HG03196 (cell line): ENCODE data around the gene SLC46A2.

Experiments
- ATAC-seq: cut with Tn5 transposase; IDR thresholded peaks from one replicate; pipeline ENCODE4 v1.9.1; 2021; ENCODE audit not compliant: unreplicated experiment

SLC46A2 gene, protein sequence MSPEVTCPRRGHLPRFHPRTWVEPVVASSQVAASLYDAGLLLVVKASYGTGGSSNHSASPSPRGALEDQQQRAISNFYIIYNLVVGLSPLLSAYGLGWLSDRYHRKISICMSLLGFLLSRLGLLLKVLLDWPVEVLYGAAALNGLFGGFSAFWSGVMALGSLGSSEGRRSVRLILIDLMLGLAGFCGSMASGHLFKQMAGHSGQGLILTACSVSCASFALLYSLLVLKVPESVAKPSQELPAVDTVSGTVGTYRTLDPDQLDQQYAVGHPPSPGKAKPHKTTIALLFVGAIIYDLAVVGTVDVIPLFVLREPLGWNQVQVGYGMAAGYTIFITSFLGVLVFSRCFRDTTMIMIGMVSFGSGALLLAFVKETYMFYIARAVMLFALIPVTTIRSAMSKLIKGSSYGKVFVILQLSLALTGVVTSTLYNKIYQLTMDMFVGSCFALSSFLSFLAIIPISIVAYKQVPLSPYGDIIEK

GRCh38 chr9:112890106-112891081 is at the start of gene SLC46A2:
Gene SLC46A2 (minus strand): TSS chr9:112890876. CDS start chr9:112890681, 195 bp downstream.
- ATAC-seq: no peak

DNA sequence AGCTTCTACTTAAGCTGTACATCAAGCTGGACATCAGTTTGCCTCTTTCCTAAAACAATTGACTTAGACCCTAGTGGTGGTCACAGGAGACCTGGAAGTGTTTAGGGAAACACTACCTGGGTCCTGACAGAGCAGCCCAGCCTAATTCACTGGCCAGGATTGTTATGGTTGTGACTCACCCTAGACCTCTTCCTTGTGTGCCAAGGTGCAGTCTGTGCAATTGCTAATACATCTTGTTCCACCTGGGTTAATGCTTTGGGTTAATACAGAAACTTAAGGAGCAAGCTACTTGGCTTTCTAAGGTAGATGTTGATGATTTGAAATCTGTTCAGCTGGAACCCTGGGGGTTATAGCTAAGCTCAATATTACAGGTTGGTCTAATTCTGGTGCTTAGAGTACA is 48.7 kb upstream of the SLC46A2 start:
- ATAC-seq: no peak

- no peak for ATAC-seq
Observed at GRCh38 chr9:112933696-112934095, 43.0 kb upstream of the SLC46A2 start.

DNA sequence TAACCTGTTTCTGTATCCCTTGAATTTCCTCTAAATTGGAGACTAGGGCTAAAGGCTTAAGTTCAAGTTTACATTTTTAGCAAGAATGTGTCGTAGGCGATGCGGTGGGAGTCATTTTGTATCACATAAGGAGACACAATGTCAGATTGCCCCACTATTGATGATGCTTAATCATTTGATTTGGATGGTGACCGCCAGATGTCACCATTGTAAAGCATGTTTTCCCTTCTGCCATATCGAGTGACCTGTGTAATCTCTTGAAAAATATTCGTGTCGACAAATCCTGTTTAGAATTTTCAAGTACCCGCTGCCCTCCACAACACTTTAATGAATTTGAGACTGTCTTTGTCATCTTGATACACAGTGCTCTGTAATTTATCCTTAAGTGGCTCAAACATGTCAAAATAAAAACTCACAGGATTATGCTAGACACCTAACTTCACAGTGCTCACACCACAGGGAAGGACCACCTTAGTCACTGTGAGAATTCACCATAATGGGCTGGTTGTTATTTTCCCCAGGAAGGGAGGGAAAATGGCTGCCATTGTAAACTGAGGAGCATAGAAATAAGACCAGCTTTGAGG is 34.5 kb upstream of the SLC46A2 start:
- no peak for ATAC-seq

- ATAC-seq: no peak
Observed at GRCh38 chr9:112921549-112921948, 30.9 kb upstream of the SLC46A2 start.

- no peak for ATAC-seq
Observed at GRCh38 chr9:112917987-112918362, 27.3 kb upstream of the SLC46A2 start.

GRCh38 chr9:112917047-112917986 is 26.6 kb upstream of the SLC46A2 start:
- no peak for ATAC-seq

DNA sequence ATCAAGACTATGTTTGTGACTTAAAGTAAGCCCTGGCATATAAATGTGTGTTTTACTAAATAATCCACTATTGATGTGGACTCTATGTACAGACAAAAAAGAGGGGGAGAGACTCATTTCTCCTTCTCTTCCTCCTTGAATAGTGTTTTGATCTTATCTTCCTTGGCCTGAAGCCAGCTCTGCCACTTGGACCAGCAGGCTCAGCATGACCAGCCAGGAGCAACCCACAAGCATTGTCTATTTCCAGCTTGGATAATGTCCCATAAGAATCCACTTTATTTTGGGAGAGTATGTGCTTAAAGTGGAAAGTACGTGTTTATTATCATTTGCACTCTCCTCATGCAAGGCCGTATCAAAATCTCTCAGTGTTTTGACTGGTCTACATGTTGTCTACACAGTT is 23.8 kb upstream of the SLC46A2 start:
- ATAC-seq: no peak

DNA sequence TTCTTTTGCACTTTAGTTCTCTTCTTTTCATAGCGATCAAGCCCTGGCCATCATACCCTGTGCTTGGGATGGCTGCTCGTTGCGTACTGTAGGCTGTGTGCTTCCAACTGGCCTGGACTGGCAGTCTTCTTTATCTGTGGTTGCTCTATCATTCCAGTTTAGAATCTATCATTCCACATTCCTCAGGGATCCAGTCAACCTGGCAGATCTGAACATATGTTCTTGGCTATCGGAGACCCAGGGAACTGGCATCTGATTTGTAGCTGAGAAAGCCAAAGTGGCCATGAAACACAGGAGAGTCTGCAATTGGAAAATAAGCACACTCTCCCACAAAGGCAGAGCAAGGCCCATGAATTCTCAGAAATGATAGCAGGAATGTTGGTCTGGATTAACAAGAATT is 22.6 kb upstream of the SLC46A2 start:
- ATAC-seq: no peak

- no peak for ATAC-seq
Observed at GRCh38 chr9:112912636-112913035, 22.0 kb upstream of the SLC46A2 start.

DNA sequence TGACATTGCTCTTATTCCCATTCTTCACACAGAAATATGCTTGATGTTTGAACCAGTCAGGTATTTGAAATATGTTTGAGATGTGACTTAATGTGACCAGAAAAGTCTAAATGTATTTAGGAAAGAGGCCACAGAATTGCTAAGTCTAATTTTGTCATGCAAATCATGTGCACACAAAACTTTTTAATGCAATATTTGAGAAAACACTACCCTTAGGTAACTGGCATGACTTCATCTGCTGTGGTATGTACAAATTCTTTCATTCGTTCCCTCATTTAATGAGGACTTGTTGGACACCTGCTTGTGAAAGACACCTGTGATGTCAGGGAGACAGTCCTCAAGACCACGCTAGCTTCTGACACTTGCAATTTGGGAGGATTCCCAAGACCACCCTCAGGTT is 21.1 kb upstream of the SLC46A2 start:
- no peak for ATAC-seq

GRCh38 chr9:112905084-112905483 is 14.4 kb upstream of the SLC46A2 start:
- ATAC-seq: no peak

- no peak for ATAC-seq
Observed at GRCh38 chr9:112900901-112901300, 10.2 kb upstream of the SLC46A2 start.

- ATAC-seq: no peak
Observed at GRCh38 chr9:112900488-112900887, 9.8 kb upstream of the SLC46A2 start.

- no peak for ATAC-seq
Observed at GRCh38 chr9:112898872-112899311, 8.2 kb upstream of the SLC46A2 start.

GRCh38 chr9:112896131-112896530 is 5.5 kb upstream of the SLC46A2 start:
- no peak for ATAC-seq

GRCh38 chr9:112894699-112895098 is 4.0 kb upstream of the SLC46A2 start:
- ATAC-seq: no peak

GRCh38 chr9:112894041-112894440 is 3.4 kb upstream of the SLC46A2 start:
- ATAC-seq: no peak

DNA sequence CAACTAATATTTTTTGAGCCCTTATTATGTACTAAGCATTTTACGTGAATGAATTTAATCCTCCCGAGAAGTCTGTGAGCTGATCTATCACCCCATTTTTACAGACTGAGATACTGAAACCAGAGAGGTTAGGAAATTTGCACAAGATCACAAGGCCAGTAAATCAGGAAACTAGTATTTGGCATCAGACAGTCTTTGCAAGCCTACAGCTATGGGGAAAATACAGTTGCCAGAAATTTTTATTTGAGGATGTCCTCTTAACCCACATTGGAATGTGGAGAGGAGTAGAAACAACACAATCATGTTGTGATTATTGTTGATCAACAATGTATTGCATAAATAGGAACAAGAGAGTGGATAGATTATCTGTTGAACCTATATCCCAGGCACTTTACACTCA is 2.3 kb upstream of the SLC46A2 start:
- ATAC-seq: no peak

DNA sequence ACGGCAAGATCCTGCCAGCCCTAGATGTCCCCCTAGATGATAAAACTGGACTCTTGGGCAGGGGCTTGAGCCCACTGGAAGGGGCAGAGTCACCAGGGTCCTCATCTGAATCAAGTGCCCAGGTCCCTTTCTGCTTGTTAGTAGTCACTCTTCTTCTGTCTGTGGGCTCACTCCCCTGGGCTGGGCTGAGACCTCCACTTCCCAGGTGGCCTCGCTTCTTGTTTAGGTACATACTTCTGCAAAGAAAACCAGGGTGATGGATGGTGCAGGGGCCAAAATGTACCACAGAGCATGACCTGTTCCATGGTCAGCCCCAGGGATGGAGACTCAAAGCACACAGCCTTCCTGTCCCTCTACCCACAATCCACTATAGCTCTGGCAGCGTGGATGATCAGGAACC is 845 bp upstream of the SLC46A2 start:
- no peak for ATAC-seq
